MCF 10A (cell line): ENCODE data around the gene GPX5. TPM values are rescaled to one million over a fixed set of nuclear protein-coding genes. Genes with fewer than 3 reads are reported as not detected.

Experiments used
- Bru-seq: library from RNA; stranded (reverse); fragments of 400-500 nt; gene quantifications from one replicate; lab custom pipeline; 2021; lab: Mats Ljungman, UMichigan
- BruChase-seq, 2 experiments: library from RNA; stranded (reverse); fragments of 400-500 nt; gene quantifications; one replicate each; lab custom pipeline; 2021; lab: Mats Ljungman, UMichigan
- BruUV-seq: library from RNA; stranded (reverse); fragments of 400-500 nt; replicated peaks from 2 replicates; lab custom pipeline; 2021; lab: Mats Ljungman, UMichigan
- CTCF ChIA-PET: fragments of 300-600 bp; sonication (Branson Sonifier 250); formaldehyde crosslinking; extraction: SDS; loops from one replicate; lab custom pipeline; 2021; ENCODE audit warnings: antibody characterized with exemption, inconsistent platforms; lab: Yijun Ruan, JAX
- POLR2A ChIA-PET: fragments of 300-600, 350-650 bp; sonication (Branson Sonifier 250); formaldehyde crosslinking; extraction: SDS; loops from one replicate; lab custom pipeline; 2020; ENCODE audit warnings: antibody characterized with exemption, inconsistent platforms; lab: Yijun Ruan, JAX
- DNase-seq: peaks from one replicate; pipeline ENCODE4 v3.0.0-alpha.2; 2018; ENCODE audit not compliant: unreplicated experiment
- H3K27ac Mint-ChIP-seq: one replicate; pipeline ENCODE4 v1.8.0; 2022; ENCODE audit warnings: mild to moderate bottlenecking, low read depth, mixed read lengths; ENCODE audit not compliant: unreplicated experiment
- H3K27me3 Mint-ChIP-seq: one replicate; pipeline ENCODE4 v1.8.0; 2022; ENCODE audit warnings: mixed read lengths; ENCODE audit not compliant: insufficient read depth, unreplicated experiment
- H3K36me3 Mint-ChIP-seq: one replicate; pipeline ENCODE4 v1.8.0; 2022; ENCODE audit warnings: mild to moderate bottlenecking, moderate library complexity, mixed read lengths; ENCODE audit not compliant: insufficient read depth, unreplicated experiment
- H3K4me1 Mint-ChIP-seq: one replicate; pipeline ENCODE4 v1.8.0; 2022; ENCODE audit warnings: mixed read lengths; ENCODE audit not compliant: insufficient read depth, unreplicated experiment
- H3K4me3 Mint-ChIP-seq: one replicate; pipeline ENCODE4 v1.8.0; 2022; ENCODE audit warnings: mild to moderate bottlenecking, moderate library complexity, mixed read lengths; ENCODE audit not compliant: unreplicated experiment
- H3K9me3 Mint-ChIP-seq: one replicate; pipeline ENCODE4 v1.8.0; 2022; ENCODE audit warnings: mixed read lengths; ENCODE audit not compliant: unreplicated experiment
- CTCF ChIP-seq: fragments of 200-600 bp; IDR thresholded peaks from one replicate; pipeline ENCODE4 v1.8.0; 2022; ENCODE audit warnings: antibody characterized with exemption, mild to moderate bottlenecking; ENCODE audit not compliant: unreplicated experiment
- intact Hi-C: fragments of 100-400 bp; cut with micrococcal nuclease; formaldehyde crosslinking; loops from 2 replicates; pipeline ENCODE4 v1.14.1; 2022
- long read RNA-seq: library from polyadenylated mRNA; stranded (forward); transcript quantifications from one replicate; pipeline ENCODE4 v2.0.0, GENCODE V29; 2022
- total RNA-seq: library from RNA; stranded (reverse); gene quantifications from 2 replicates; pipeline ENCODE4 v1.2.3, GENCODE V29; 2022

The GPX5 gene
- total RNA-seq (not detected in 2 replicates), Bru-seq, nascent RNA (not detected), BruChase-seq, experiment 1, labeled RNA remaining after a 6-hour chase (not detected), BruChase-seq, experiment 2, labeled RNA remaining after a 2-hour chase (not detected)
- long read RNA-seq: 0 reads

GRCh38 chr6:28525496-28526039 is at the start of gene GPX5:
Gene GPX5 (plus strand): TSS chr6:28525881. CDS start chr6:28526014, 133 bp downstream.
- Mint-ChIP-seq H3K36me3 (no peaks in the 10 kb centered on the region), H3K9me3 (no peaks in the 10 kb centered on the region), H3K4me3 (no peak within 1 kb of the TSS), H3K27ac (no peak within 1 kb of the TSS), H3K27me3 (peaks cover 71% of the 10 kb centered on the region), H3K4me1 (no peaks in the 10 kb centered on the region)
- intact Hi-C loops: no loop called here
- BruUV-seq: no TSS peak
- POLR2A ChIA-PET: interaction anchor here (1.9 kb wide), 1 partner anchor 12 kb away, joined by 5 read pairs; no protein-coding TSS in a partner anchor
- no peak for TF ChIP-seq CTCF
- no peak for DNase-seq
- CTCF ChIA-PET: no interaction called here

GRCh38 chr6:28478518-28478917 is 47.2 kb upstream of the GPX5 start:
- H3K27me3 Mint-ChIP-seq: peaks cover 45% of the 10 kb centered on the region
- no peak for TF ChIP-seq CTCF
- H3K36me3 Mint-ChIP-seq: peaks cover 8% of the 10 kb centered on the region
- H3K4me1 Mint-ChIP-seq: no peaks in the 10 kb centered on the region
- BruUV-seq: no TSS peak
- no peaks in the 10 kb centered on the region for H3K9me3 Mint-ChIP-seq
- no peak overlapping the region for H3K4me3 Mint-ChIP-seq
- H3K27ac Mint-ChIP-seq: no peak overlapping the region
- ChIA-PET CTCF (interaction anchor here (0.8 kb wide), 1 partner anchor 10 kb away, joined by 3 read pairs; no protein-coding TSS in a partner anchor), POLR2A (interaction anchor here (2.2 kb wide), 1 partner anchor 11 kb away, joined by 5 read pairs; no protein-coding TSS in a partner anchor)
- intact Hi-C loops: no loop called here
- DNase-seq: no peak

- Mint-ChIP-seq H3K4me1 (no peaks in the 10 kb centered on the region), H3K36me3 (no peaks in the 10 kb centered on the region), H3K9me3 (no peaks in the 10 kb centered on the region), H3K27me3 (peaks cover 45% of the 10 kb centered on the region), H3K4me3 (no peak overlapping the region), H3K27ac (no peak overlapping the region)
- ChIA-PET CTCF (interaction anchor here (0.5 kb wide), 1 partner anchor 199 kb away, joined by 3 read pairs; no protein-coding TSS in a partner anchor), POLR2A (no interaction called here)
- intact Hi-C loops: no loop called here
- no TSS peak for BruUV-seq
- TF ChIP-seq CTCF: no peak
- no peak for DNase-seq
These were observed 45.3 kb upstream of the GPX5 start for GRCh38 chr6:28480253-28480932.

GRCh38 chr6:28485482-28485881 is 40.2 kb upstream of the GPX5 start:
- ChIA-PET CTCF (no interaction called here), POLR2A (no interaction called here)
- peaks cover 27% of the 10 kb centered on the region for H3K27me3 Mint-ChIP-seq
- intact Hi-C loops: no loop called here
- H3K4me1 Mint-ChIP-seq: peaks cover 2% of the 10 kb centered on the region
- H3K9me3 Mint-ChIP-seq: no peaks in the 10 kb centered on the region
- BruUV-seq: no TSS peak
- H3K36me3 Mint-ChIP-seq: peaks cover 14% of the 10 kb centered on the region
- DNase-seq: no peak
- H3K27ac Mint-ChIP-seq: no peak overlapping the region
- no peak overlapping the region for H3K4me3 Mint-ChIP-seq
- no peak for TF ChIP-seq CTCF
